CD4-positive, alpha-beta T cell treated with Interleukin-21 for 1 hour (primary cell): ENCODE results near the gene EMP3.
"Not testable (repeated sequence)": the region's sequence is repeated elsewhere in the genome, so short reads cannot be mapped to it uniquely, and the experiment has no call there.

Experiments used
- DNase-seq: peaks from one replicate; pipeline ENCODE4 v3.0.0-alpha.2; 2020

Gene EMP3

DNA sequence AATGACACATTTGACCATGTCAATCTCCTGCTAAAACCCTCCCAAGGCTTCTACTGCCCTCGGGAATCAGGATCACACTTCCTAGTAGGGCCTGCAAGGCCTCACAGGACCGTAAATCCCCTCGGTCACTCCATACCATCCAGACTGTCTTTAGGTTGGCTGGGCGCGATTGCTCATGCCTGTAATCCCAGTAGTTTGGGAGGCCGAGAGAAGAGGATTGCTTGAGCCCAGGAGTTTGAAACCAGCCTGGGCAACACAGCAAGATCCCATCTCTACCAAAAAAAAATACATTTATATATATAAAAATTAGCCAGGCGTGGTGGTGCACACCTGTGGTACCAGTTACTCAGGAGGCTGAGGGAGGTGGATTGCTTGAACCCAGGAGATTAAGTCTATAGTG lies 23.4 kb downstream of the EMP3 start:
- DNase-seq: no peak

- no peak for DNase-seq
Observed at GRCh38 chr19:48350856-48351255, 25.5 kb downstream of the EMP3 start.

DNA sequence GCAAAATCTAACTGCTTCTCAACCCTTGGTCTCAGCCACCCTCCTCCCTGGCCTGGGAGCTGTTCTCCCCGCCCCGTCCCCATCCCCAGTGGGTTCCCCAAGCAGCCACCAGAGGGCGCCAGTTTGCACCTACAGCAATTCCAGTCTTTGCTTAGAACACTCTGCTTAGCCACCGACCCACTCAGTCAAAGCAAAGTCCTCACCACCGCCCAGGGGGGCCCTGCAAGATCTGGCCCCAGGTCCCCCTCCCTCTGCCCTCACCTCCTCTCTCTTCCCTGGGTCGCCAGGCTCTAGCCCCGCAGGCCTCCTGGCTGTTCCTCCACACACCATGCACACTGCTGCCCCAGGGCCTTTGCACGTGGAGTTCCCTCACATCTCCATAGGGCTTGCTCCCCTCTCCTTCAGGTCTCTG lies 26.0 kb downstream of the EMP3 start:
- peak; percentile 80 for DNase-seq

GRCh38 chr19:48353677-48354076 lies 28.3 kb downstream of the EMP3 start:
- no peak for DNase-seq

- DNase-seq: no peak
Observed at GRCh38 chr19:48354332-48354992, 29.1 kb downstream of the EMP3 start.

- DNase-seq: no peak
Observed at GRCh38 chr19:48355365-48355954, 30.1 kb downstream of the EMP3 start.

- no peak for DNase-seq
Observed at GRCh38 chr19:48359123-48359522, 33.8 kb downstream of the EMP3 start.

GRCh38 chr19:48361912-48362311 lies 36.6 kb downstream of the EMP3 start:
- no peak for DNase-seq

DNA sequence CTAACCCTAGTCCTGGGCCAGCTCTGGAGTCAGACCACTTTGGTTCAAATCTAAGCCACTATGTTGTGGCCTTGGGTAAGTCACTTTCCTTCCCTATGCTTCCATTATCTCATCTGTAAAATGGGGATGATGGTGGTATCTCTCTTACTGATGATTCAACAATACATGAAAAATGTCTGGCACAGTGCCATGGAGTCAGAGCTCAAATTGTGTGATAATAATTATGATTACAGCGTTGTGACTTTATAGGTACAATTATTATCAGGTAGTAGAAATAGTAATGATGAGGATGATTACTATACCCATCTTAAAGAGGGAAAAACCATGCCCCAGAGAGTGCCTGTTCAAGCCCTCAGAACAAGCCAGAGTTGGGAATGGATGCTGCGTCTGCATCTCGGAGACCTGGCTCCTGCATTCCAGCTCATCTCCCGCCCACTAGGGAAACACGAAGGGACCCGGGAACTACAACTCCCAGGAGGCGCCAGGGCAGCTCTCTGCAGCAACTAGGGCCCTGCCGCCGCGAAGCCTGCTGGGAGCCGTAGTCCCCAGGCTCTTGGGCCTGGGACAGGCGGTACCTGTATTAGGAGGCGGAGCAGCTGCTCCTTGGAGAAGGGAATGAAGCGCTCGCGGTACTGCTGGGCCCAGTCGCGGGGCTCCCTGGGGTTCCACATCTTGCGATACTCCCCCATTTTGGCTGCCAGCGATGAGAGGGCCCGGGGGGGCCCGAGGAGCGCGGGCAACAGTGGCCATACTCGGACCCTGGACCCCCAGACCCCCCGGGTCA lies 37.6 kb downstream of the EMP3 start:
- peak; percentile 91 for DNase-seq

GRCh38 chr19:48363500-48363809 lies 38.1 kb downstream of the EMP3 start:
- no peak for DNase-seq

DNA sequence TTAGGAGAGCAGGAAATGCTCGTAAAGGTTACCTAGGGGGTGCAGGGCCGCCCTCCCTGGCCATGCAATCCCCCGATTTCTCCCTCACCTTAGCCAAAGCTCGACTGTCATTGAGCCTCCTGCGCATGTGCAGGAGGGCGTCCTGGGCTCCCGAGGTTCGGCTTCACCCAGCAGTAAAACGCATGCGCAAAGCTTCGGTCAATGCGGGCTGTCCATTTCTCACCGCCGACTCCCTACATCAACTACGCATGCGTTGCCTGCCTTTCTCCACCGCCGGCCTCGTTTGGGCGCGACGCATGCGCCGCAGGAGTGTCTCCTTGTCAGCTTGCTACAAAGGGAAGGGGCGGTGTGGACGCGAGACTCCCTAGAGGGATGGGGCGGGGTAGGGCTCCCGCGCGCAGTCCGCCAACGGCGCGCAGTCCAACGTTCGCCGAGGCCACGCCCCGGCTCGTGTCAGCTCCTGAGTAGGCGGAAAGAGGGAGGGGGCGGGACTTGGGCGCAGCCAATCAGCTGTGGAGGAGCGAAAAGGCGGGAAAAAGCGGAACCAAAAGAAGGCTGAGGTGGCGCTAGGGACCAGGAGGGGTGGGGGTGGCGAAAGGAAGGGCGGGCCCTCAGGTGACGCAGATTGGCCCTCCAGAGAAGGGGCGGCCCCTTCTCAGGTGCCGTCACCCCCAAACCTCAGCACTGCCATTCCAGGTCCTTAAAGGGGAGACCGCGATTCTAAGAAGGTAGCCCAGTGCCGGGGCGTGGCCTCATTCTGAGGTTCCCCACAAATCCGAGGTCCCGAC lies 38.7 kb downstream of the EMP3 start, which contains the start of the genes SYNGR4 and TMEM143:
TSS of gene SYNGR4 (plus strand) at position 558 of the 788 bp plus-strand sequence. CDS start 1,476 bp downstream, outside the sequence.
TSS of gene TMEM143 (minus strand) at position 131 of the 788 bp plus-strand sequence. CDS start at position 111, 20 bp downstream.
- peak; percentile 99 for DNase-seq

DNA sequence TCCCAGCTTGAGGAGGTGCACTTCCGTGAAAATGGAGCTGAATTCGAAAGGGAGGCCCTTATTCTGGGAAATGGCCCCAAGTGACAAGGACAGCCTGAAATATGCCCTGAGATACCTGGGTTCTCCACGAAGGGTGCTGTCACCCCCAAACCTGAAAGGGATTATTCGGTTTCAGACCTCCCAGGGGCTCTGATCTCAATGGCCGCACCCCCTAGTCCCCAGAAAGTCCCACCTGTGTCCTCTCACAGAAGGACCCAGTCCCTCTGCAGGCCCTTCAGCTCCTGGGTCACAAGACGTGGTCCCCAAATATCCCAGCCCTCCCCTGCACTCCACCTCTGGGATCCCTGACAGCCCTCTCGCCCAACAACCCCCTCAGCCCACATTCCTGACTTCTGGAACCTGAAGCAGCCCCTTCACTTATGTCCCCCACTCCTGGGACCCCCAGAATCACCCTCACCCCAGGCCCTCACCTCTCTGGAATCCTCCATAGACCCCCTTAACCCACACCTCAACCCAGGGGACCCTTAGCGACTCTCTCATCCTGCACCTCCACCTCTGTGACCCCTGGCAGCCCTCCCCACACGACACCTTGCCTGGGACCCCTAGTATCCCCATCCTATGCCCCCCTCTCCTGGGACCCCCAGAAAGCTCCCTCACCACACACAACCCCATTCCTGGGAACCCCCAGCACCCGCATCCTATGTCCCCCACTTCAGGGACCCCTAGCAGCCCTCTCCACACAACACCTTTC lies 39.4 kb downstream of the EMP3 start:
- DNase-seq: no peak

DNA sequence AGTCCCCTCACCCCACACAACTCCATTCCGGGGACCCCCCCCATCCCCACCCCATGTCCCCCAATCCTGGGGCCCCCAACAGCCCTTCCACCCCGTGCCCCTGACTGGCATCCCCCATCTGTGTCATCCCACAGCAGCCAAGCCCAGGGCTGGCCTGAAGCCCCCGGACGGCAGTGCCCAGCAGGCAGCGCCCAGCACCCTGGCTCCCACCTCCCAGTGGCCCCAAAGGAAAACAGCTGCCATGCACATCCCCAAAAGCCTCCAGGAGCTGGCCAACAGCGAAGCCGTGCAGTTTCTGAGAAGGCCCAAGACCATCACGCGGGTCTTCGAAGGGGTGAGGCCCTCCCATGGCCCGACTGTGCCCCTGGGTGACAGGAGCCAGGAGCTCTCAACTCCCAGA lies 40.2 kb downstream of the EMP3 start:
- DNase-seq: no peak

- DNase-seq: no peak
Observed at GRCh38 chr19:48367855-48368254, 42.5 kb downstream of the EMP3 start.

GRCh38 chr19:48368936-48369335 lies 43.6 kb downstream of the EMP3 start:
- no peak for DNase-seq

- no peak for DNase-seq
Observed at GRCh38 chr19:48370955-48371354, 45.6 kb downstream of the EMP3 start.

DNA sequence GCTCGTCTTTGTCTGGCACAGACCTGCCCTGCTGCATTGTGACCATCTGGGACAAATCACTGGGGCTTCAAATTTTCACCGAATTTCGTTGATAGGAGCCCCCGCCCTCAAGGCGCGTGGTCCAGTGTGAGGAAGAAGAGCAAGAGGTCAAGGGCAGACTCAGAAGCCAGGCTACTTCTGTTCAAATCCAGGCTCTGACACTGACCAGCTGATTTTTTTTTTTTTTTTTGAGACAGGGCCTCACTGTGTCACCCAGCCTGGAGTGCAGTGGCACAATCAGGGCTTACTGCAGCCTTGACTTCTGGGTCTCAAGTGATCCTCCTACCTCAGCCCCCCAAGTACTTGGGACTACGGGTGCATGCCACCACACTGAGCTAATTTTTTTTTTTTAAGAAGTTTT lies 46.0 kb downstream of the EMP3 start:
- no peak for DNase-seq

GRCh38 chr19:48371771-48372170 lies 46.4 kb downstream of the EMP3 start:
- DNase-seq: not testable (repeated sequence)

DNA sequence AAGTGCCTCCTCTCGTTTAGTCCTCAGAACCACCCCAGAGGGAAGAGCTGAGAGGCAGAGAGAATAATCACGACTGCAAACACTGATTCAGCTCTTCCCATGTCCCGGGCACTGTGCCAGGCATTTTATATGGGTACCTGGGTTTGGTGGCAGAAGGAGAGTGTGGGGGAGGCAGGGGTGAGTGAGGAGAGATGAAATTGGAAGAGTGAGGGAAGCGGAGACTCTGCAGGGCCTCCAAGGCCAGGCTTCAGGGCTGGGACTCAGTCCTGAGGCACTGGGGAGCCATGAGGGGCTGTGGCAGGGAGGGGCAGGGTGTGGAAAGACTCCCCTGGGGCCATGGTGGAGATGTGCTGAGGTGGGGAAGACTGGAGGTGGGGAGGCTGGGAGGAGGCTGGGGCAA lies 47.6 kb downstream of the EMP3 start:
- no peak for DNase-seq

- no peak for DNase-seq
Observed at GRCh38 chr19:48373567-48373966, 48.2 kb downstream of the EMP3 start.

GRCh38 chr19:48378194-48378570 lies 52.8 kb downstream of the EMP3 start:
- no peak for DNase-seq

- no peak for DNase-seq
Observed at GRCh38 chr19:48379058-48379457, 53.7 kb downstream of the EMP3 start.
